ENCODE results near the gene FCHO2. TPM values are rescaled to one million over a fixed set of nuclear protein-coding genes. Genes with fewer than 3 reads are reported as not detected.

Gene FCHO2
- total RNA-seq, 1 experiment from 2014 or later: 5.8 TPM

DNA sequence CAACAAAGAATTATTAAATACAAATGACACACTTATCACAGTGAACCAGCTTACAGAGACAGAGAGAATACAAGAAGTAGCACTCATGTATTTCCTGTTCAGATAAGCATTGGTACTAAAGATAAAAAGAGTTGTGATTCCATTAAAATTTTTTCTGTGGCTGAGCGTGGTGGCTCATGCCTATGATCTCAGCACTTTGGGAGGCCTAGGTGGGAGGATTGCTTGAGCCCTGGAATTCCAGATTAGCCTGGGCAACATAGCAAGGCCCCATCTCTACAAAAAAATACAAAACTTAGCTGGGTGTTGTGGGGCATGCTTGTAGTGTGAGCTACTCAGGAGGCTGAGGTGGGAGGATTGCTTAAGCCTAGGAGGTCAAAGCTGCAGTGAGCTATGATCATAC, 32.9 kb downstream of the FCHO2 start:
- no peak for DNase-seq
- Mint-ChIP-seq H3K4me1 (peaks cover 0 to 3% of the 10 kb centered on the region in 2 experiments; a peak in 1 of 4 replicates), H3K9me3 (no peaks in the 10 kb centered on the region), H3K27ac (no peak overlapping the region), H3K4me3 (no peak overlapping the region), H3K27me3 (ENCODE audit: low read depth) (no peaks in the 10 kb centered on the region), H3K36me3 (ENCODE audit: insufficient read depth in 1 of 3, low read depth in 3 of 3) (peaks cover 0 to 12% (median 6%) of the 10 kb centered on the region in 3 experiments; a peak in 5 of 7 replicates)
- Histone ChIP-seq H3K14ac (ENCODE audit: insufficient read depth, low read length) (no peak overlapping the region), H2BK5ac (ENCODE audit: insufficient read length, low read length) (no peak overlapping the region), H4K91ac (ENCODE audit: insufficient read length, low read depth, low read length) (no peak overlapping the region), H3K27ac (ENCODE audit: insufficient read length, low read depth, low read length) (no peak overlapping the region), H3K4ac (ENCODE audit: low read depth, low read length) (no peak overlapping the region), H3K4me2 (ENCODE audit: insufficient read depth, insufficient read length, low read length) (no peak overlapping the region), H3K27me3 (ENCODE audit: insufficient read depth, low read length) (no peaks in the 10 kb centered on the region), H3K9ac (ENCODE audit: extremely low read depth, insufficient read length, low read length) (no peak overlapping the region), H2BK120ac (ENCODE audit: low read depth, low read length, poor library complexity, severe bottlenecking) (no peak overlapping the region), H2BK12ac (ENCODE audit: insufficient read length, low read depth, low read length) (no peak overlapping the region), H2AFZ (ENCODE audit: low read length) (no peak overlapping the region), H4K20me1 (ENCODE audit: control insufficient read depth, insufficient read depth, insufficient read length) (no peaks in the 10 kb centered on the region), H4K8ac (replicated peaks; ENCODE audit: insufficient read length, low read depth, low read length) (no peak overlapping the region), H2BK20ac (ENCODE audit: low read depth, low read length, poor library complexity, severe bottlenecking) (no peak overlapping the region), H4K5ac (ENCODE audit: insufficient read length, low read depth, low read length) (no peak overlapping the region), H3K23ac (ENCODE audit: insufficient read length, low read depth, low read length) (no peak overlapping the region), H3K56ac (ENCODE audit: insufficient read length, low read depth, low read length) (no peak overlapping the region), H3K9me3 (ENCODE audit: control insufficient read depth, low read depth, low read length) (no peaks in the 10 kb centered on the region), H3K23me2 (ENCODE audit: insufficient read length, low read depth, low read length, poor library complexity, severe bottlenecking) (no peaks in the 10 kb centered on the region), H3K4me1 (ENCODE audit: insufficient read depth, low read length) (no peaks in the 10 kb centered on the region), H3K79me1 (ENCODE audit: insufficient read depth, low read depth, low read length, poor library complexity, severe bottlenecking) (no peaks in the 10 kb centered on the region), H3K79me2 (ENCODE audit: insufficient read depth, low read length) (no peaks in the 10 kb centered on the region), H3T11ph (ENCODE audit: low read length) (no peak overlapping the region), H3K18ac (ENCODE audit: insufficient read length, low read depth, low read length) (no peak overlapping the region), H2AK5ac (ENCODE audit: insufficient read length, low read length) (no peak overlapping the region), H2BK15ac (ENCODE audit: low read depth, low read length) (no peak overlapping the region)
- TF ChIP-seq, protein P1, sequence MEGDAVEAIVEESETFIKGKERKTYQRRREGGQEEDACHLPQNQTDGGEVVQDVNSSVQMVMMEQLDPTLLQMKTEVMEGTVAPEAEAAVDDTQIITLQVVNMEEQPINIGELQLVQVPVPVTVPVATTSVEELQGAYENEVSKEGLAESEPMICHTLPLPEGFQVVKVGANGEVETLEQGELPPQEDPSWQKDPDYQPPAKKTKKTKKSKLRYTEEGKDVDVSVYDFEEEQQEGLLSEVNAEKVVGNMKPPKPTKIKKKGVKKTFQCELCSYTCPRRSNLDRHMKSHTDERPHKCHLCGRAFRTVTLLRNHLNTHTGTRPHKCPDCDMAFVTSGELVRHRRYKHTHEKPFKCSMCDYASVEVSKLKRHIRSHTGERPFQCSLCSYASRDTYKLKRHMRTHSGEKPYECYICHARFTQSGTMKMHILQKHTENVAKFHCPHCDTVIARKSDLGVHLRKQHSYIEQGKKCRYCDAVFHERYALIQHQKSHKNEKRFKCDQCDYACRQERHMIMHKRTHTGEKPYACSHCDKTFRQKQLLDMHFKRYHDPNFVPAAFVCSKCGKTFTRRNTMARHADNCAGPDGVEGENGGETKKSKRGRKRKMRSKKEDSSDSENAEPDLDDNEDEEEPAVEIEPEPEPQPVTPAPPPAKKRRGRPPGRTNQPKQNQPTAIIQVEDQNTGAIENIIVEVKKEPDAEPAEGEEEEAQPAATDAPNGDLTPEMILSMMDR (conservative IDR thresholded peaks at IDR 0.05): no peak
- WGBS (ENCODE audit: extremely low coverage, insufficient read length, low lambda C conversion rate): no CpG with 5 or more reads among the region's 1 CpG
